GM13976 (cell line): ENCODE measurements around the gene ABLIM3.

Experiments used
- DNase-seq: peaks from one replicate; pipeline ENCODE4 v3.0.0; 2012; ENCODE audit warnings: low spot score
- CTCF ChIP-seq: IDR thresholded peaks from 2 replicates; pipeline ENCODE4 v1.5.1; 2012; ENCODE audit warnings: borderline replicate concordance, mild to moderate bottlenecking; ENCODE audit not compliant: insufficient read depth; ENCODE audit errors: extremely low read depth, missing control alignments, control extremely low read depth
- in situ Hi-C: fragments of 300-500 bp; cut with MboI; formaldehyde crosslinking; loops from one replicate; pipeline ENCODE4 v1.12.0; 2022; ENCODE audit warnings: low sequenced_read_pairs, mixed read lengths, inconsistent platforms; ENCODE audit not compliant: unreplicated experiment

ABLIM3 gene

GRCh38 chr5:149154650-149155049 lies 13.4 kb downstream of the ABLIM3 start:
- in situ Hi-C loops, result no loop called here
- DNase-seq, result no peak
- no peak for TF ChIP-seq CTCF

- in situ Hi-C loops, result no loop called here
- TF ChIP-seq CTCF, result no peak
- no peak for DNase-seq
Observed at GRCh38 chr5:149156435-149157083, 15.3 kb downstream of the ABLIM3 start.

GRCh38 chr5:149157330-149157729 lies 16.0 kb downstream of the ABLIM3 start:
- in situ Hi-C loops, result no loop called here
- DNase-seq, result no peak
- no peak for TF ChIP-seq CTCF

- TF ChIP-seq CTCF, result no peak
- in situ Hi-C loops, result no loop called here
Observed at GRCh38 chr5:149160291-149160787, 19.0 kb downstream of the ABLIM3 start.

GRCh38 chr5:149161026-149161687 lies 19.9 kb downstream of the ABLIM3 start:
- DNase-seq, result no peak
- in situ Hi-C loops, result no loop called here
- no peak for TF ChIP-seq CTCF

More at GRCh38 chr5:149160291-149160787, 19.0 kb downstream of the ABLIM3 start:
- no peak for DNase-seq

- in situ Hi-C loops, result no loop called here
- TF ChIP-seq CTCF, result no peak
Observed at GRCh38 chr5:149161850-149162249, 20.6 kb downstream of the ABLIM3 start.

More at GRCh38 chr5:149161850-149162249, 20.6 kb downstream of the ABLIM3 start:
- no peak for DNase-seq
